Parietal lobe (tissue), 1 donor: ENCODE results near the gene SCART1. TPM values are rescaled to one million over a fixed set of nuclear protein-coding genes. Genes with fewer than 3 reads are reported as not detected.

Experiments
- total RNA-seq: library from RNA; depleted of rRNA; stranded (reverse); fragments of >200 nt; gene quantifications from one replicate; pipeline ENCODE4 v1.2.3, GENCODE V29; 2014

The SCART1 gene
- total RNA-seq, result 2.8 TPM

DNA sequence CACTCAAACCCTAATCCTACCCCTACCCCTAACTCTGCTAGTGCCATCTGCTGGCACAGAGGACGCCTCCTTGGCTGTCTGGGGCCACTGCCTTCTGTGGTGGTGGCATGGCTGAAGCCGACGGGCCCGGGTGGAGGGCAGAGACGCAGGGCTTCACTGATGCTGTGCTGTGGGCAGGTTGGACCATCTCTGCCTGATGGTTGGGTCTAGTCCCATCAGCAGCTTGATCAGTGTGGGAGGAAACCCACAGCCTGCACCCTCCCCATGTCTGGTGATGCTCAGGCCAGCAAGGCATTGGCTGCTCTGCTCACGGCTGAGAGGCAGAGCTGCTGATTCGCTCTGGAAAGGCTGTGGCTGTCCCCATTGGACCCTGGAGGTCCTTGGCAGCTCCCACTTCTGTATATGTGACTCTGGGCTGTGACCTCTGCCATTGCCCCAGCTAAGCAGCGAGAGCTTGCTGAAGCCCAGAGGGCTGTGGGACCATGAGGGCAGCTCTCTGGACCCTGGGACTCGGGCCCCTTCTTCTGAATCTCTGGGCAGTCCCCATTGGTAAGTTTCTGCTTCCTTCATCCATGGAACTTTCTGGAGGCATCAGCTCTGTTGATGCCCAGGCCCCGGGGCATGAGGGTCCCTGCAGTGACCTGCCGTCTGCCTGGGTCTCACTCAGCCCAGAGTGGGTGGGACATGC, at the start of gene SCART1:
Gene SCART1 (plus strand): TSS at position 430 of the 688 bp plus-strand sequence. CDS start 53 bp downstream, at position 483.

DNA sequence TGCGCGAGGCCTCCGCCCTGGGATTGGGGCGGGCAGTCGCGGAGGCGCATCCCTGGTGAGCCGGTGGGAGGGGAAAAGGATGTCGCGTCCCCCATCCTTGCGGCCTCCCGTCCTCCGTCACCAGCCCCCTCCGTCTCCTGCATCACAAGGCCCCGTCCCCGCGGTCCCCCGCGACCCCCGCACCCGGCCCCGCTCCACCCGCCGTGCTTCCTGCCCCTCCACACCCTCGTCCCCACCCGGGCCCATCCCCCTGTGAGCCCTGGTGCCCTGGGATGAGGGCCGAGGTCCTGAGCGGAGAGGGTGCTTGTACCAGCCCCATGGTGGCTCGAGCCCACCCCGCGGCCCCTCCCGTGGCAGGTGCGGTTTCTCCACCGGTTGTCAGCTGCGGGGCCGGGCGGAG, 29.1 kb upstream of the SCART1 start, which contains the start of gene SPRN:
Gene SPRN (minus strand): TSS at position 25 of the 400 bp plus-strand sequence. CDS start 944 bp downstream, outside the sequence.

Other genes starting within 250 kb of the SCART1 start
- gene UTF1, start 223.7 kb upstream of the SCART1 start, total RNA-seq, result not detected
- not detected for gene VENTX, start 216.1 kb upstream of the SCART1 start, total RNA-seq
- 2.8 TPM for gene ADAM8, start 177.1 kb upstream of the SCART1 start, total RNA-seq
- 58.2 TPM for gene TUBGCP2, start 145.1 kb upstream of the SCART1 start, total RNA-seq
- 7.2 TPM for gene ZNF511, start 145.0 kb upstream of the SCART1 start, total RNA-seq
- gene CALY, start 117.0 kb upstream of the SCART1 start, total RNA-seq, result 13.5 TPM
- not detected for gene PRAP1, start 106.6 kb upstream of the SCART1 start, total RNA-seq
- gene FUOM, start 95.9 kb upstream of the SCART1 start, total RNA-seq, result 11.9 TPM
- 31.9 TPM for gene ECHS1, start 80.6 kb upstream of the SCART1 start, total RNA-seq
- gene PAOX, start 74.7 kb upstream of the SCART1 start, total RNA-seq, result 13.8 TPM
- 36.3 TPM for gene MTG1, start 59.8 kb upstream of the SCART1 start, total RNA-seq
- 13.1 TPM for gene SPRN, start 29.3 kb upstream of the SCART1 start, total RNA-seq
- gene CYP2E1, start 73.4 kb downstream of the SCART1 start, total RNA-seq, result 16.3 TPM
- gene SYCE1, start 111.6 kb downstream of the SCART1 start, total RNA-seq, result 2.2 TPM
- gene FRG2B, start 172.8 kb downstream of the SCART1 start, total RNA-seq, result not detected